HG02943 (cell line): ENCODE data around the gene PGLYRP3.

Source experiments
- ATAC-seq: cut with Tn5 transposase; IDR thresholded peaks from one replicate; pipeline ENCODE4 v1.9.1; 2021; ENCODE audit warnings: mild to moderate bottlenecking, low read depth, moderate library complexity; ENCODE audit not compliant: unreplicated experiment

The PGLYRP3 gene, protein sequence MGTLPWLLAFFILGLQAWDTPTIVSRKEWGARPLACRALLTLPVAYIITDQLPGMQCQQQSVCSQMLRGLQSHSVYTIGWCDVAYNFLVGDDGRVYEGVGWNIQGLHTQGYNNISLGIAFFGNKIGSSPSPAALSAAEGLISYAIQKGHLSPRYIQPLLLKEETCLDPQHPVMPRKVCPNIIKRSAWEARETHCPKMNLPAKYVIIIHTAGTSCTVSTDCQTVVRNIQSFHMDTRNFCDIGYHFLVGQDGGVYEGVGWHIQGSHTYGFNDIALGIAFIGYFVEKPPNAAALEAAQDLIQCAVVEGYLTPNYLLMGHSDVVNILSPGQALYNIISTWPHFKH

DNA sequence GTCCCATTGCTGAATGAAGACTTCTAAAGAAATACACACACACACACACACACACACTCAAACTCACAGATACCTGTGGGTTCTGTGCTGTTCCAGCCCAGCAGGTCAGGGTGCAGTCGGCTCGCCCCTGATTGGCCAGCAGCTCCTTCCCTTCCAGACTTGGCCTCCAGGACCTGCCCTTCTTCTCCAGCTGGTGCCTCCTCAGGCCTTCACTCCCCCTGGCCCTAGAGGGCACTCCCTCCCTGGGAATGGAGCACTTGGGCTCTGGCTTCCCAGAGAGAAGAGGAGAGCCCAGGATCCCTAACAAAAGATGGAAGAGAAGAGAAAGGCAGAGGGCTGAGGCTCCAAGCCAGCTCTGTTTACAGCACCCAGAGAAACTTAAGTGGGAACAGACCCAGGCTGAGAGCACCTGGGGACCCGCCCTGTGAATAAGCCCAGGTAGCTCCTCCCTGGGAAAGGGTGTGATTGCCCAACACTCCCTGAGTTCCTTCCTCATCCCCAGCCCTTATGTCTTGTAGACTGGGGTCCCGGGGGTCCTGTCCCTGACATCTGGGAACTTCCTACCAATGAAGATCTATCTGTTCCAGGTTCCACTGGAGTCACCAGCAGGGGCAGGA, at the start of gene PGLYRP3:
PGLYRP3 (minus strand) TSS at position 383 of the 617 bp plus-strand sequence. CDS start 2,287 bp downstream, outside the sequence.
- no peak for ATAC-seq

DNA sequence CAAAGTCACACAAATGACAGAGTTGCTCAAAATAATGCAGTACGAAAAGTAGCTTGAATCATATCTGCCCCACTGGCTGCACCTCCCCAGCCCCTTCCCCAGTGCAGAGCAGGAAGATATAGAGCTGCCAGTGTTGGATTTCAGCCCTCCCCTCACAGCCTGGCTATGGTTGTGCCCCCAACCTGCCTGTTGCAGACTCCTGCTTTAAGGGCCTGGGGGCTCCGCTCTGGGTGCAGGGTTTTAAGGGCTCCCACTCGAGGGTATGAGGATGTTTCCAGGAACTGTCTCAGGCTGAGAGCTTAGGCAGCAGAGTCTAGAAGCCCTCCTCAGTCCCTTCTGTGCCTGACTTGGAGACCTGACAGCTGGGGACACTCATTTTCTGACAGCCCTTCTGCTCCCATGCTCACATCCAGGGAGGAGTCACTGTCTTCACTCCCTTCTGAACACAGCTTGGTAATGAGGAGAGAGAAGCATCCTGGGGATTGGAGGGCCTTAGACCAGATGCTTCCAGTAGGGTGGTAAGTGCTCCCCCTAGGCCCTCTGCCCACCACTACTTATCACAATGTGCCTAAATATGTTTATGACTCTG, 49.5 kb upstream of the PGLYRP3 start:
- ATAC-seq = no peak

DNA sequence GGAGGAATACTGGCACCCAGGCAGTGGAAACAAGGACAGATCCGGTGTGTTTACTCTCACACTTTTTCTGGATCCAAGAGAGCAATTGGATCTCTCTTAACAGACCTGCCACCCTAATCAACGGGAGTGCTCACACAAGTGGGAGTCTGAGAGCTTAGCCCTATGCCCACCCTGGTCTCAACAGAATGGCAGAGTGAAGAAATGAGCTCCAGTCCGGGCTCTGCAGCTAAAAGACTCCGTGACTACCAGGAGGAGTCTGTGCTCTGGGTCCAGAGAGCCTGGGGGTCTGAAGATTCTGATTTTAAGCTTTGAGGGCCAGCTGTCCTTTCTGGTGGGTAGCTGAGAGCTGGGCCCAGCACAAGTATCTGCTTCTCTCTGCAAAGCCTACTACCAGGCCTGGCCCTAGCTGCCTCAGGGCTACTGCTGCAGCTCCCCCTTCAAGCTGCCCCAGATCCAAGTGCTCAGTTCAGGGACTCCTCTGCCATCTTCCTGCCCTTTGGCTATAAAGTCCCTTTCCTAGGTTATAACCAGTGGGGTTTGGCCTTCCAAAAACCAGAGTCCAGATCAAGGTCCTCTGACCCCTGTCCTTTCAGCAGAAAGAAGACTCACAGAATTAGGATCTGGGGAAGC, 48.8 kb upstream of the PGLYRP3 start:
- ATAC-seq = no peak

DNA sequence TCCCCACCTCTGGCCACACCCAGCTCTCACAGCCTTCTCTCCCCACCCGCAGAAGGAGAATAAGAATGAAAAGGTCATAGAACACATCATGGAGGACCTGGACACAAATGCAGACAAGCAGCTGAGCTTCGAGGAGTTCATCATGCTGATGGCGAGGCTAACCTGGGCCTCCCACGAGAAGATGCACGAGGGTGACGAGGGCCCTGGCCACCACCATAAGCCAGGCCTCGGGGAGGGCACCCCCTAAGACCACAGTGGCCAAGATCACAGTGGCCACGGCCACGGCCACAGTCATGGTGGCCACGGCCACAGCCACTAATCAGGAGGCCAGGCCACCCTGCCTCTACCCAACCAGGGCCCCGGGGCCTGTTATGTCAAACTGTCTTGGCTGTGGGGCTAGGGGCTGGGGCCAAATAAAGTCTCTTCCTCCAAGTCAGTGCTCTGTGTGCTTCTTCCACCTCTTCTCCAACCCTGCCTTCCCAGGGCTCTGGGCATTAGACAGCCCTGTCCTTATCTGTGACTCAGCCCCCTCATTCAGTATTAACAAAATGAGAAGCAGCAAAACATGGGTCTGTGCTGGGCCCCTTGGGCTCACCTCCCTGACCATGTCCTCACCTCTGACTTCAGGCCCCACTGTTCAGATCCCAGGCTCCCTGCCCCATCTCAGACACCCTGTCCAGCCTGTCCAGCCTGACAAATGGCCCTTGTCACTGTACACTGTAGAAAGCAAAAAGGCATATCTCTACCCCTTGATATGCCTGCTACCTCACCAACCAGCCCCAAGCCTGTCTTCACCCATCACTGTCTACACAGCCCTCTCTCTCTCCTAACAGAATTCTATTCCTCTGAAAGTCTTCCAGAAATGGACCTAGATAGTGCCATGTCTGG, 48.1 kb upstream of the PGLYRP3 start:
- no peak for ATAC-seq

DNA sequence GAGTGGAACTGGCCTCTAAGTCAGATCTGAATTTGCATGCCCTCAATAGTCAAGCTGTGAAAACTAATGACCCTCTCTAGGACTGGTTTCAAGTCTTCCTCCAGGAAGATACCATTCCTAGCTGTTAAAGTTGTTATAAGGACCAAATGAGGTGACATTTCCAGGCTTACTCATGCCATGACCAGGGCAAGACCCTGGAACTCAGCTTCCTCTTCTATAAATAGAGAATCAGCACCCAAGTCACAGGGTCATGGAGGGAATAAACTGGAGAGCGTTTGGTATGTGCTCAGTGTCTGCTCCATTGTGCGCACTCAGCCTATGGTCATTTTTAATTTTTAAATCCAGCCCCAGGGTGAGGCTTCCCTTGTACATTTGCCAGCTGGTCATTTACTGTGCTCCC, 47.4 kb upstream of the PGLYRP3 start:
- ATAC-seq = no peak

DNA sequence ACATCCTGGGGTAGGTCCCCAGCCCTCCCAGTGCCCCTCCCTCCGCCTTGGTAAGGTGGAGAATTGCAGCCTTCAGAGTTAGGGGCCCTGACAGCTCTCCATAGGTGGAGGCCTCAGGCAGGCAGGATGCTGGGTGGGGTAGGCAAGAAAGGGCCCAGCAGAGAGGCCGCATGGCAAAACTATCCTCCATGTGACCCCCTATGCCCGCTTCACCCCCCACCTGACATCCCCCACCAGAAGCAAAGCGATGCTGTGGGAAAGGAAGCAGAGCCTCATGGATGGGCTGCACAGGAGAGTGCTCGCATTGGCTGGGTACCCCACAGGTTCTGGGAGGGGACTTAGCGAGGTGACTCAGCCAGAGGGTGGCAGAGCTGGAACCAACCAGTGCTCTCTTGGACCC, 46.5 kb upstream of the PGLYRP3 start:
- ATAC-seq = no peak

DNA sequence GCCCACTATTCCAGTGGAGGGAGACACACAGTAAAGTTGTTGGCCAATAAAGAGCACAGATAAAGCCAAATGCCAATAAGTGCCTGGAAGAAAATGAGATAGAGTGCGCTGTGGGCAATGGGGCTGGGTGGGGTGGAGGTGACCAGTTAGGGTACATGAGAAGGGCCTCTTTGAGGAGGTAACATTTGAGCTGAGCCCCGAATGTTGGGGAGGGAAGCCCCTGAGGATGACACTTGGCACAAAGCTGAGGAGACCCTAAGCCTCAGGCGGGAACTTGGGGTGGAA, 45.9 kb upstream of the PGLYRP3 start:
- ATAC-seq = no peak

DNA sequence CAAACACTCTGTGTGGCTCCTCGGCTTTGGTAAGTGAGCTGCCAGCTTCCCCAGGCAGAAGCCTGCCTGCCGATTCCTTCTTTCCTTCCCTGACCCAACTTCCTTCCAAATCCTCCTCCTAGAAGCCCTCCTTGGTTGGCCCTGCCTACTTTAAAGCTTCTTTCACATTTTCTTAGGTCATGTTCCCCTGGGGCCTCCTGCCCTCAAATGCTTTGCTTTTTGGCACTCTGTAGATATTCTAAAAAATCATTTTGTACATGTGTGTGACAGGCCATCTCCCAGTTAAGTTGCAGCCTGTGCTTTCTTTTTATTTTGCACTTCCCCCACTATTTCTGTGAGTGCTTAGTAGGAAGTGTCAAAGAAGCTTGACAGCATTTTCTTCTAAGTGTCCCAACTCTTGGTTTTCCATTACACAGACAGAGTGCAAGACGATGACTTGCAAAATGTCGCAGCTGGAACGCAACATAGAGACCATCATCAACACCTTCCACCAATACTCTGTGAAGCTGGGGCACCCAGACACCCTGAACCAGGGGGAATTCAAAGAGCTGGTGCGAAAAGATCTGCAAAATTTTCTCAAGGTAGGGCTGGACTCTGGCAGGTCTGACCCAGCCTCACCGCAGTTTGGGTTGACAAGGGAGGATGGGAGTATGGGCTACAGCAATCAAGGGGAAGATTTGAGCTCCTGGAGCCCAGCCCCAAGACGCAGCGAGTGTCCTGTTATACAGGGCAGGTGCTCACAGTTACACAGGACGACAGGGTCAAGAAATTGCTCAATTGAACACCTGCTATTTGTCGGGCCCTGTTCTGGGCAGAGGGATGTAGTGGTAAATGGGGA, 45.3 kb upstream of the PGLYRP3 start, which contains the start of gene S100A9:
S100A9 (plus strand) TSS at position 2 of the 838 bp plus-strand sequence; CDS start at position 432, 430 bp downstream.
- no peak for ATAC-seq

DNA sequence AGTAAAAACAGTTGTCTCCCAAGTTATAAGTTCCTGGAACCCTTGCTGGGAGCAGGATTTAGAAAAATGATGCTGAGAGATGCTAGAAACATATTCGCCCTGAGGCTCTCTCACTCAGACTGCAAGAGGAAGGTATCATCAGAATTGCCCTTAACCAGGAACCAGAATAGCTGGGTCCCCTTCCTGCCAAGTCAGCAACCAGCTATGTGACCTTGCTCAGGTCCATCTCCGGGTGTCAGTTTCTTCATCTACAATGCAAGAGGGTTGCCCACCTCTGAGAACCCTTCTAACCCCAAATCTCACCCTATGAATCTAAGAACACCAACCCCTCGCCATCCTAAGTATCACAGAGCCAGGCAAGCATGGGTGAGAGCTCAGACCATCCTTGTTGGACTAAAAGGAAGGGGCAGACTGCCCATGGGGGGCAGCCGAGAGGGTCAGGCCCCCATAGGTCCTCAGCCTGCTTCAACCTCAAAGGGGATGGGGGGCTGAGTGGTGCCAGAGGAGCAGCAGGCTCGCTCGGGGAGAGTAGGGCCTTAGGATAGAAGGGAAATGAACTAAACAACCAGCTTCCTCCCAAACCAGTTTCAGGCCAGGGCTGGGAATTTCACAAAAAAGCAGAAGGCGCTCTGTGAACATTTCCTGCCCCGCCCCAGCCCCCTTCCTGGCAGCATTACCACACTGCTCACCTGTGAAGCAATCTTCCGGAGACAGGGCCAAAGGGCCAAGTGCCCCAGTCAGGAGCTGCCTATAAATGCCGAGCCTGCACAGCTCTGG, 44.5 kb upstream of the PGLYRP3 start:
- no peak for ATAC-seq

DNA sequence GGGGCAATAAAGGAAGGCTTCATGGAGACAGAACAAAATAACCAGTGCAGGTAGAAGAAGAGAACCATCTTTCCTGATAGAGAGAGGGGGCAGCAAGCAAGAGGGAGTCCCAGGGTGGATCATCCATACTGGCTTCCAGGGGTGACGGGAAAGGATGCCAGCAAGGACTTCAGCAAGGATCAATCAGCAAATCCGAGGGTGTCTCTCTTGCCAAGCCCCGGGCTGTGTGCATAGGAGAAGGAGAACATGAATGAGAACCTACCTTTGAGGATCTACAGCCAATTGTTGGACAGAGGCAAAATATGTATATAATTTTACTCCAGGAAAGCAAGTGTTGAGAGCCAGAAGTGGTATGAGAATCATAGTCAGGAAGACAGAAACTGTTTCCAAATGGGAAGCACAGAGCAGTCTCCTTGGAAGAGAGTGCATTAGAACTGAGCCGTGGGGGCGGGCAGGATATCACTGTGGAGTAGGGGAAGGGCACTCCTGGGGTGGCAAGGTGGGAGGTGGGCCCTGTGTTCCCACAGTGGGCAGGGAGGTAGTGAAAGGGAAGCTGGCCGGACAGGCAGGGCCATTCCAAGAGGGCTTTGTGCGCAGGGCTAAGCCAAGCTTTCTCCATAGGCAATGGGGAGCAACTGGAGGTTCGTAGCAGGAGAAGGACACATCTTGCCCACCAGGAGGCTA, 43.8 kb upstream of the PGLYRP3 start:
- ATAC-seq = no peak

DNA sequence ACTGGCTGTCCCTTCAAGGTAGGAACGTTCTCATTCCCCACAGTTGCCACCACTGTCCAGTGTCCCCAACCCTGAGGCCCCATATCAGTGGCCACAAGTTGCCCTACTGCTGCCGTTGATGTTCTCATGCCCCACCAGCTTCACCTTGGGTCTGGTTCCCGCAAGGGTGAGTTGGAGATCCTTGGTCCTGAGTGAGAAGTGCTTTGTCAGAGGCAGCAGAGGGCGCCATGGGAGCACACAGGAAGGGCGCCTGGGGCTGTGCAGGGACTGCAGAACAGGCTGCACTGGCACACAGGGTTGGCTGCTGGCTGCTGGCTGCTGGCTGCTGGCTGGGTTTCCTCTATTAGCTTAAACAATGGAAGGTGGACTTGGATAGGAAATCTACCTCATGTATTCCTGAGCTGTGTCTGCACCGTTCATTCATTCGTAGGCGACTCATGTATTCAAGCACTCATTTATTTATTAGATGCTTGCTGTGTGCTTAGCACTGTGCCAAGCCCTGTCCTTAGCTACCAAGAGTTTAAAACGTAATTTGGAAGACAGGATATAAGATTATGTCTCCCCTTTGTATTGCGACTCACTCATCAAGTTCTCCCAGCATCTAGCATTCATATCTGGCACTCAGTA, 42.8 kb upstream of the PGLYRP3 start:
- ATAC-seq = no peak

DNA sequence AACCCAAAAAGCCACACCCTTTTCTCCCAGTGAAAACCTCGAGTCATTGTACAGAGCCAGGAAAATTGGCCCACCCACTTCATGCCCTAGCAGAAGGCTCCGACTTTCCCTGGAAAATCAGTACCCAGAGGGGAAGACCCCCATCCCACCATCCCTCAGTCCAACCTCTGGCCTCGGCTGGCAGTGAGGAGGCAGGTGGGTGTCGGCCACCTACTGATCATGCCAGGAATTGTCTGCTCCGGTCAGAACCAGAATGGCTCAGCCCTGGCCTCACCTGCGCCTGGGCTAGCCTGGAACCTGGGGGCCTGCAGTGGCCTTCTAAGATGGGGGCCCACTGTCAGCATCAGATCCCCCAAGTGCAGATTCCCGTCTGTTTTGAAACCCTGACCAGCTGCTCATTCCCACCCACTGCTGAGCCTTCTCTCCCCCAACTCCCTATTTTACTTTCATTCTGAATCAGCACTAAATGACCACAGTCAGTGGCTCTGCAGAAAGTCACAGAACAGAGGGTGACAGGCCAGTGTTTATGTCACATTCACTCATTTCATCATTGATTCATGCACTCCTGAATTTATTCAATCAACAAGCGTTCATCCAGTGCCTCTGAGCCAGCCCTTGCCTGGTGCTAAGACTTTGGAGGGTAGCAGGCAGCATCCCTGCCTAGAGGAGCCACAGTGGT, 41.9 kb upstream of the PGLYRP3 start:
- no peak for ATAC-seq

DNA sequence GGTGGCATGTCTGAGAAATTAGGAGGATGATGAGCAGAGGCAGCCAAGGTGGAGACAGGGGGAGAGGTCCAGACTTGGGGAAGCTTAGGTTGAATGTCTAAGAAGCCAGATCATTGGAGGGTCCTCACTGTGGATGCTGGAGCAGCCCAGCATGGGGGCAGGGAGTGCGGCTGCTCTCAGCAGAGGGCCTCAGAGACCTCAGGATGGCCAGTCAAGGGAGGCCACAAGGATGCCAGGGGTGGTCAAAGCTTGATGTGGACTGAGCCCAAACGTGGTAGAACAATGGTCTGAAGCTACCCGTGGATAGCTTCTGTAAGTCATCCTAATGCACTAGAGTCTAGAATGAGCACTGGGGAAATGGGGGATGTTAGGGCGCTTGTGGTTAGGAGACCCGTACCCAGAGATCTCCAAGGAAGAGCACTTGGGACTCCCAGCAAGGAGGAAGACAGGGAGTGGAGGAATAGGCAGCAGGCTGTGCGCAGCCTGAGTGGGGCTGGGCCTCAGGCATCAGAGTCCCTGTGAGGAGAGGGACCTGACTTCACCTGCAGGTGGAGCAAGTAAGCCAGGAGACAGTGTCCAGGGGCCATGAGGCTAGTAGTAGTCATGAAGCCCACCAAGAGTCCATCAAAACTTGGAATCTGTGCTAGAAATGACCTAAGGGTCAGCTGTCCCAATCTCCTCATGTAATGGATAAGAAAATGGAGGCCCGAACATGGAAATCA, 40.6 kb upstream of the PGLYRP3 start:
- no peak for ATAC-seq

DNA sequence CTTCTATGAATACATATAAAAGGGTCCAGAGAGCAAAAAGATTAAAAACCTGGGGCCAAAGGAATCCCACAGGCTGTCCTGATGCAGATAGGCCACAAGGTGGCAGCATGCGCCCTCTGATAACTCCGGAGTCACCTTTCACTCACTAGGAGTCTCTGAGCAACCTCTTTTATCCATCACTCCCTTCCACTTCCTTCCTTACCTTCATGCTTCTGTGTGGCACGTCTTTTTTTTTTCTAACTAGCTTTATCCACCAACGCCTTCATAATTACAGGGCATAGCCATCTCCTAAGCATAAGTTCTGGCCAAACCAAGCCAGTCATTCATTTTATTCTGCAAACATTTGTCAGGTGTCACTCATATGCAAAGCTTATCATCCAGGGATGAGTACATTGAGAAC, 39.8 kb upstream of the PGLYRP3 start:
- no peak for ATAC-seq

DNA sequence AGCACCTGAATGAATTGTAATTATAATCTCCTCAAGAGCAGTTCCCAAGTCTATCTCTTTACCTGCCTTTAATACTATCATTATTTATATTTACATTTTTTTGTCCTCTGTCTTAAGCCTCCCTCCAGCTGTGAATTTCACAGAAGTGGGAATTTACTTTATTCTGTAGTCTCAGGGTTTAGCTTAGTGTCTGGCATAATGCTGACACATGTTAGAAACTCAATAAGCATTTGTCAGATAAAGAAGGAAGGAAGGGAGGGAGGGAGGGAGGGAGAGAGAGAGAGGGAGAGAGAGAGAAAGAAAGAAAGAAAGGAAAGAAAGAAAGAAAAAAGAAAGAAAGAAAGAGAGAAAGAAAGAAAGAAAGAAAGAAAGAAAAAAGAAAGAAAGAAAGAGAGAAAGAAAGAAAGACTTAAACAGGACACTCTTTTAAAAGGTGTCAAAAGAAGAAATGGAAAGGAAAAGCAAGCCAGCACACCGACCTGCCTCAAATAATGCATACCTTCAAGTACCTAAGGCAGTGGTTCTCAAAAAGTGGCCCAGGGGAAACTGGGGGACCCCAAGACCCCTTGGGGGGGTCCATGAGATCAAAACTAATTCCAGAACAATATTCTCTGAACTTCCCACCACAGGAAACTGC, 37.7 kb upstream of the PGLYRP3 start:
- no peak for ATAC-seq
